K562 (cell line): ENCODE data around the gene TMEM225B. TPM values are rescaled to one million over a fixed set of nuclear protein-coding genes. Genes with fewer than 3 reads are reported as not detected.
"Not testable (repeated sequence)": the region's sequence is repeated elsewhere in the genome, so short reads cannot be mapped to it uniquely, and the experiment has no call there.

ENCODE experiments used
- ATAC-seq: fragments of 200-7000 bp; cut with Tn5 transposase; 3 replicates; pipeline ENCODE4 v1.9.1; 2020; ENCODE audit warnings: moderate library complexity
- BruUV-seq: library from RNA; stranded (reverse); fragments of 400-500 nt; replicated peaks from 2 replicates; lab custom pipeline; 2021; lab: Mats Ljungman, UMichigan
- CTCF ChIA-PET: fragments of 300-600 bp; formaldehyde crosslinking; extraction: SDS; loops from one replicate; lab custom pipeline; 2021; ENCODE audit warnings: low intra/inter-chr PET ratio; lab: Yijun Ruan, JAX
- POLR2A ChIA-PET: fragments of 300-600, 350-650 bp; sonication (Branson Sonifier 250); formaldehyde crosslinking; extraction: SDS; loops from one replicate; lab custom pipeline; 2021; ENCODE audit warnings: antibody characterized with exemption, inconsistent platforms; lab: Yijun Ruan, JAX
- DNase-seq, 4 experiments: peaks; one replicate each; pipeline versions ENCODE4 v3.0.0 to v3.0.0-alpha.2; 2011 to 2018; ENCODE audit warnings: low spot score in 3 of 4, mixed read lengths in 3 of 4; ENCODE audit errors: extremely low read depth in 1 of 4
- FAIRE-seq: peaks from 2 replicates; lab custom pipeline; 2011; peaks lifted over from hg19 to GRCh38; lab: Jason Lieb, UNC
- H2AFZ ChIP-seq: 2 replicates; pipeline ENCODE4 v1.6.0; 2011; ENCODE audit warnings: low read depth, low read length, control low read depth, inconsistent platforms
- H3K27ac ChIP-seq: fragments of 200-600 bp; 3 replicates; pipeline ENCODE4 v1.8.0; 2011; ENCODE audit warnings: low read depth, mild to moderate bottlenecking, control low read depth, inconsistent platforms, low read length, moderate library complexity, mixed read lengths; ENCODE audit errors: extremely low read depth
- H3K27me3 ChIP-seq, 2 experiments: fragments of 300-600 bp in 1 of 2; 2 replicates in 1 of 2; 3 replicates in 1 of 2; pipeline versions ENCODE4 v1.6.0 to v1.8.0; 2011; ENCODE audit warnings: inconsistent platforms in 2 of 2, low read length in 2 of 2, mild to moderate bottlenecking in 1 of 2, mixed read lengths in 1 of 2, moderate library complexity in 1 of 2; ENCODE audit not compliant: control insufficient read depth in 2 of 2, insufficient read depth in 2 of 2
- H3K36me3 ChIP-seq: fragments of 300-600 bp; 3 replicates; pipeline ENCODE4 v1.8.0; 2011; ENCODE audit warnings: mild to moderate bottlenecking, low read length, inconsistent platforms; ENCODE audit not compliant: control insufficient read depth, insufficient read depth
- H3K4me1 ChIP-seq, 2 experiments: fragments of 200-600 bp in 1 of 2; replicated peaks in 1 of 2; 2 replicates in 1 of 2; 3 replicates in 1 of 2; pipeline versions ENCODE4 v1.5.1 to v1.8.0; 2011; ENCODE audit warnings: inconsistent platforms in 2 of 2, low read length in 2 of 2, mild to moderate bottlenecking in 1 of 2, mixed read lengths in 1 of 2, moderate library complexity in 1 of 2; ENCODE audit not compliant: control insufficient read depth in 2 of 2, insufficient read depth in 2 of 2
- H3K4me2 ChIP-seq: 2 replicates; pipeline ENCODE4 v1.6.1; 2011; ENCODE audit warnings: low read length, control low read depth, inconsistent platforms, mixed read lengths; ENCODE audit not compliant: insufficient read depth
- H3K4me3 ChIP-seq: fragments of 200-600 bp; sonication (generic), shearing (Covaris generic); 2 replicates; pipeline ENCODE4 v1.5.1; 2016; ENCODE audit warnings: control low read depth, inconsistent platforms
- H3K79me2 ChIP-seq: fragments of 200-600 bp; 3 replicates; pipeline ENCODE4 v1.8.0; 2011; ENCODE audit warnings: low read length, inconsistent platforms; ENCODE audit not compliant: control insufficient read depth, insufficient read depth
- H3K9ac ChIP-seq, 2 experiments: 2 replicates each; pipeline versions ENCODE4 v1.6.0 to v1.6.1; 2011; ENCODE audit warnings: low read depth in 2 of 2, low read length in 2 of 2, control low read depth in 1 of 2, inconsistent platforms in 1 of 2, mild to moderate bottlenecking in 1 of 2, mixed read lengths in 1 of 2; ENCODE audit not compliant: insufficient read depth in 1 of 2
- H3K9me1 ChIP-seq: one replicate; pipeline ENCODE4 v1.6.0; 2011; ENCODE audit warnings: inconsistent platforms, mild to moderate bottlenecking, low read length, moderate library complexity; ENCODE audit not compliant: control insufficient read depth, insufficient read depth
- H3K9me3 ChIP-seq: replicated peaks from 2 replicates; pipeline ENCODE4 v1.5.1; 2011; ENCODE audit warnings: low read depth, low read length, inconsistent platforms; ENCODE audit not compliant: control insufficient read depth, insufficient read depth
- H4K20me1 ChIP-seq: replicated peaks from 2 replicates; pipeline ENCODE4 v1.6.1; 2011; ENCODE audit warnings: low read length, inconsistent platforms, mixed read lengths; ENCODE audit not compliant: control insufficient read depth, insufficient read depth
- DNMT1 ChIP-seq: fragments of 450-650 bp; IDR thresholded peaks from 2 replicates; pipeline ENCODE4 v1.6.1; 2016; ENCODE audit warnings: antibody characterized with exemption, mild to moderate bottlenecking
- ELF4 ChIP-seq: fragments of 450-650 bp; formaldehyde crosslinking; IDR thresholded peaks from 2 replicates; pipeline ENCODE4 v1.4.0; 2022; ENCODE audit warnings: missing genetic modification characterization
- HDGF ChIP-seq: fragments of 450-650 bp; IDR thresholded peaks from 2 replicates; pipeline ENCODE4 v1.6.1; 2016
- HLTF ChIP-seq: fragments of 450-650 bp; IDR thresholded peaks from 2 replicates; pipeline ENCODE4 v1.6.1; 2016
- PKNOX1 ChIP-seq: fragments of 450-650 bp; IDR thresholded peaks from 2 replicates; pipeline ENCODE4 v1.6.1; 2016
- PML ChIP-seq: IDR thresholded peaks from 2 replicates; pipeline ENCODE4 v1.6.1; 2012; ENCODE audit warnings: low read length, inconsistent platforms
- PTRF ChIP-seq: fragments of 450-650 bp; IDR thresholded peaks from 2 replicates; pipeline ENCODE4 v1.6.1; 2016; ENCODE audit warnings: mild to moderate bottlenecking, missing genetic modification characterization, missing compliant biosample characterization
- RHOXF2B ChIP-seq: fragments of 250-450 bp; sonication (Bioruptor Pico); conservative IDR thresholded peaks from 2 replicates; pipeline ENCODE4 v1.5.1; 2021
- WGBS: fragments of 100-300 bp; shearing (Covaris generic); methylation state at CpG from one replicate; pipeline ENCODE4 v1.1.6; 2016; ENCODE audit warnings: low coverage, mixed read lengths; ENCODE audit not compliant: insufficient coverage; ENCODE audit errors: missing lambda C conversion rate; 5-methylcytosine and 5-hydroxymethylcytosine counted together
- in situ Hi-C: fragments of 300-500 bp; cut with MboI; formaldehyde crosslinking; loops from 4 replicates; pipeline ENCODE4 v1.15.0; 2018; ENCODE audit warnings: inconsistent platforms, mixed read lengths
- intact Hi-C: fragments of 100-400 bp; cut with micrococcal nuclease; formaldehyde crosslinking; loops from 2 replicates; pipeline ENCODE4 v1.14.2; 2022
- polyA plus RNA-seq, 8 experiments: library from polyadenylated mRNA; depleted of rRNA in 4 of 8; stranded (reverse) in 5 of 8; unstranded in 3 of 8; fragments of >200 nt; fragmentation: Nextera tagmentation in 2 of 8; fragmentation: Illumina TruSeq in 1 of 8; extraction: Ambion mirVana in 2 of 8; extraction: Trizol in 1 of 8; gene quantifications; 2 replicates each; pipeline versions ENCODE4 v1.2.1 to v1.2.3, GENCODE V29; 2011 to 2014; ENCODE audit warnings: inconsistent platforms in 1 of 8, missing spikeins in 1 of 8
- total RNA-seq, 7 experiments: library from RNA; depleted of rRNA in 6 of 7; stranded (reverse); fragments of >200 nt in 6 of 7; fragmentation: Illumina TruSeq in 2 of 7; extraction: Trizol in 2 of 7; gene quantifications; 2 replicates each; pipeline versions ENCODE4 v1.2.1 to v1.2.3, GENCODE V29; 2011 to 2021; ENCODE audit warnings: low replicate concordance in 1 of 7

Gene TMEM225B
- total and polyA plus RNA-seq, 9 of the 15 experiments (the other 6 are each of a cell fraction or from before 2014, with no cell fraction given) = 0.08 to 0.73 (median 0.56) TPM

GRCh38 chr7:99652671-99653070, 54.6 kb downstream of the TMEM225B start:
- in situ Hi-C loops = no loop called here

GRCh38 chr7:99653269-99653668, 55.2 kb downstream of the TMEM225B start:
- DNase-seq, FAIRE-seq, H3K36me3 ChIP-seq, H3K4me1 ChIP-seq, H3K9me1 ChIP-seq, H3K27me3 ChIP-seq, ATAC-seq, H3K79me2 ChIP-seq, POLR2A ChIA-PET, BruUV-seq, H4K20me1 ChIP-seq, H3K9ac ChIP-seq, H3K4me2 ChIP-seq, intact Hi-C loops, in situ Hi-C loops, CTCF ChIA-PET, H2AFZ ChIP-seq, H3K9me3 ChIP-seq, H3K27ac ChIP-seq, H3K4me3 ChIP-seq: not testable (repeated sequence)
- 68% methylated on average over 4 of the region's 4 CpGs for WGBS

More at GRCh38 chr7:99652671-99653070, 54.6 kb downstream of the TMEM225B start:
- Histone ChIP-seq H3K9ac (no peak overlapping the region), H4K20me1 (no peaks in the 10 kb centered on the region), H2AFZ (no peak overlapping the region), H3K9me3 (no peaks in the 10 kb centered on the region), H3K36me3 (no peaks in the 10 kb centered on the region), H3K4me1 (no peaks in the 10 kb centered on the region), H3K27me3 (no peaks in the 10 kb centered on the region), H3K79me2 (no peaks in the 10 kb centered on the region), H3K4me3 (no peak overlapping the region), H3K9me1 (no peaks in the 10 kb centered on the region), H3K27ac (no peak overlapping the region), H3K4me2 (no peak overlapping the region)
- no TSS peak for BruUV-seq
- intact Hi-C loops = no loop called here
- POLR2A ChIA-PET = interaction anchor here (0.7 kb wide), 1 partner anchor 264 kb away, joined by 3 read pairs; no protein-coding TSS in a partner anchor
- TF ChIP-seq PTRF (tag) (no peak), ELF4 (CRISPR knock-in tag) (no peak), PML (no peak), DNMT1 (no peak), HDGF (no peak), RHOXF2B (CRISPR knock-in tag) (no peak), HLTF (no peak), PKNOX1 (no peak)
- FAIRE-seq (no peak), ATAC-seq (no peak), DNase-seq (no peak)
- 41% methylated on average over 2 of the region's 2 CpGs for WGBS
- CTCF ChIA-PET = no interaction called here
